Thyroid gland (tissue), 4 donors: ENCODE measurements around the gene RBP7. TPM values are rescaled to one million over a fixed set of nuclear protein-coding genes. Genes with fewer than 3 reads are reported as not detected.

ENCODE experiments used
- DNase-seq, 2 donors: peaks; one replicate each; pipeline ENCODE4 v3.0.0-alpha.2; 2019
- H3K27ac ChIP-seq, 3 donors: fragments of 200-600 bp; sonication (generic); 1 replicate in 2 of 3; 2 replicates in 1 of 3; pipeline ENCODE4 v1.5.1; 2016 to 2019; ENCODE audit warnings: mild to moderate bottlenecking in 1 of 3, moderate library complexity in 1 of 3
- H3K27me3 ChIP-seq: fragments of 200-600 bp; sonication (generic); one replicate; pipeline ENCODE4 v1.5.1; 2019
- H3K36me3 ChIP-seq, 2 donors: fragments of 200-600 bp; sonication (generic); one replicate each; pipeline ENCODE4 v1.5.1; 2016 to 2019
- H3K4me1 ChIP-seq, 2 donors: fragments of 200-600 bp; sonication (generic); one replicate each; pipeline ENCODE4 v1.5.1; 2017 to 2019
- H3K4me3 ChIP-seq, 3 donors: fragments of 200-600 bp; sonication (generic); replicated peaks in 1 of 3; 1 replicate in 2 of 3; 2 replicates in 1 of 3; pipeline ENCODE4 v1.5.1; 2016; ENCODE audit warnings: mild to moderate bottlenecking in 1 of 3
- H3K9me3 ChIP-seq: fragments of 200-600 bp; sonication (generic); one replicate; pipeline ENCODE4 v1.5.1; 2017
- POLR2A ChIP-seq, 2 donors: fragments of 450-650 bp; IDR thresholded peaks; one replicate each; pipeline ENCODE4 v1.6.1; 2017; ENCODE audit warnings: antibody characterized with exemption in 2 of 2, mild to moderate bottlenecking in 2 of 2, moderate library complexity in 1 of 2
- WGBS, 2 donors: methylation state at CpG; one replicate each; pipeline ENCODE4 v1.1.5; 2017; 5-methylcytosine and 5-hydroxymethylcytosine counted together
- intact Hi-C: fragments of 100-400 bp; cut with DNase I; formaldehyde crosslinking; loops from one replicate; pipeline ENCODE4 v1.15.1; 2023
- microRNA-seq: library from miRNA; unstranded; fragments of <30 nt; microRNA quantifications from one replicate; pipeline ENCODE4, GENCODE V29; 2016
- small RNA-seq: library from RNA; depleted of rRNA; stranded (forward); fragments of <200 nt; gene quantifications from one replicate; pipeline ENCODE3, GENCODE V24; 2016
- total RNA-seq, 4 donors: library from RNA; depleted of rRNA; stranded (reverse); fragments of >200 nt; gene quantifications; one replicate each; pipeline ENCODE4 v1.2.3, GENCODE V29; 2016
- TF ChIP-seq, protein P1 (sequence below), 6 experiments: fragments of 200-600 bp in 3 of 6; fragments of 450-650 bp in 3 of 6; sonication (generic) in 3 of 6; IDR thresholded peaks; one replicate each; pipeline ENCODE4 v1.5.1; 2016 to 2019; ENCODE audit warnings: antibody characterized with exemption in 6 of 6, mild to moderate bottlenecking in 2 of 6, inconsistent platforms in 1 of 6, moderate library complexity in 1 of 6

Gene RBP7
- total RNA-seq, 4 donors from 2014 or later = 7.2 to 39.8 (median 32.8) TPM

DNA sequence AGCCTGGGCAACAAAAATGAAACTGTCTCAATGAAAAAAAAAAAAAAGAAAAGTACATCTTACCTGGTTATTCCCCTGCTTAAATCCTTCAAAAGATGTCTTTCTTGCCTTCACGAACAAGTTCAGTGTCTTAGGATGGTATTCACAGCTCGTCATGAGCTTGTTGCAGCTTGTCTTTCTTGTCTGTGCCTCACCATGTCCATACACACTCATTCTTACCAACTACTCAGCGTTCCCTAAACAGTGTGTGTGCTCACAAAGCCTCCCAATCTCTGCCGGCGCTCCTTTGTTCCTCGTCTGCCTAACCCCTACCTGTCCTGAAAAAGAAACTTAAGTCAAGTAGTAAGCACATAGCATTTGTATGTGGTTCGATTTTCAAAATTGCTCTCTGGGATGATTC lies 66.8 kb downstream of the RBP7 start:
- peaks cover 0 to 38% of the 10 kb centered on the region in 2 donors for H3K4me1 ChIP-seq

DNA sequence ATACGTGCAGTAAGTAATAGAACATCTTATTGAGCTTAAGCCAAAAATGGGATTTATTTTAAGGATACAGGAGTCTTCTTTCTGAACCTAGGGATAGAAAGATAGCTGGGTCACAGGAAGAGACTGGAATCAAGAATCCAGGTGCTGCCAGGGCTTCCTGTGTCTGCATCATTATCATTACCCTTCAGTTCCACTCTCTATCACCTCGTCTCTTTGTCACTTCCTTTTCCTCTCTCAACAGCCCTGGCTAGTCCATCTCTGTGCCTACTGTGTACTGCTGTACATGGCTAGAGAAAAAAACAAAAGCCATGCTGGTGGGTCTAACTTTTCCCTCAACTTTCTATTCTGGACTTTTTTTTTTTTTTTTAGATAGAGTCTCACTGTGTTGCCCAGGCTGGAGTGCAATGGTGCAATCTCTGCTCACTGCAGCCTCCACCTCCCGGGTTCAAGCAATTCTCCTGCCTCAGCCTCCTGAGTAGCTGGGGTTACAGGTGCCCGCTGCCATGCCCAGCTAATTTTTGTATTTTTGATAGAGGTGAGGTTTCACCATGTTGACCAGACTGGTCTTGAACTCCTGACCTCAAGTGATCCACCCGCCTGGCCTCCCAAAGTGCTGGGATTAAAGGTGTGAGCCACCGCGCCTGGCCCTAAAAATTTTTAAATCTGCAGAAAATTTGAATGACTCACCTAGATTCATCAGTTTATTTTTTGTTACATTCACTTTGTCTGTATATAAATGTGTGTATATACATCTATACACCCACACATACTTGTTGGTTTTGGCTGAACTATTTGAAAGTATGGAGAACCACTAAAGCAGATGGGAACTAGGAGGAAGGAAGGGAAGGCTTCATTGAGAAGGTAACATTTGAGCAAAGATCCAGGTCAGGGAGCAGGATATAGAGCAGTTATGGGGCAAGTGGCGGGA lies 67.7 kb downstream of the RBP7 start:
- H3K27ac ChIP-seq = no peak overlapping the region
- 91 to 94% methylated on average over 8 of the region's 8 CpGs for WGBS, 2 donors

More for the DNA sequence above, 66.8 kb downstream of the RBP7 start:
- no peak overlapping the region for H3K4me3 ChIP-seq
- no peaks in the 10 kb centered on the region for H3K36me3 ChIP-seq
- no peaks in the 10 kb centered on the region for H3K9me3 ChIP-seq
- no peaks in the 10 kb centered on the region for H3K27me3 ChIP-seq
- no peak for DNase-seq
- intact Hi-C loops = no loop called here
- WGBS, 2 donors = 87 to 90% methylated on average over 7 of the region's 7 CpGs
- TF ChIP-seq, protein P1, sequence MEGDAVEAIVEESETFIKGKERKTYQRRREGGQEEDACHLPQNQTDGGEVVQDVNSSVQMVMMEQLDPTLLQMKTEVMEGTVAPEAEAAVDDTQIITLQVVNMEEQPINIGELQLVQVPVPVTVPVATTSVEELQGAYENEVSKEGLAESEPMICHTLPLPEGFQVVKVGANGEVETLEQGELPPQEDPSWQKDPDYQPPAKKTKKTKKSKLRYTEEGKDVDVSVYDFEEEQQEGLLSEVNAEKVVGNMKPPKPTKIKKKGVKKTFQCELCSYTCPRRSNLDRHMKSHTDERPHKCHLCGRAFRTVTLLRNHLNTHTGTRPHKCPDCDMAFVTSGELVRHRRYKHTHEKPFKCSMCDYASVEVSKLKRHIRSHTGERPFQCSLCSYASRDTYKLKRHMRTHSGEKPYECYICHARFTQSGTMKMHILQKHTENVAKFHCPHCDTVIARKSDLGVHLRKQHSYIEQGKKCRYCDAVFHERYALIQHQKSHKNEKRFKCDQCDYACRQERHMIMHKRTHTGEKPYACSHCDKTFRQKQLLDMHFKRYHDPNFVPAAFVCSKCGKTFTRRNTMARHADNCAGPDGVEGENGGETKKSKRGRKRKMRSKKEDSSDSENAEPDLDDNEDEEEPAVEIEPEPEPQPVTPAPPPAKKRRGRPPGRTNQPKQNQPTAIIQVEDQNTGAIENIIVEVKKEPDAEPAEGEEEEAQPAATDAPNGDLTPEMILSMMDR (IDR thresholded peaks at IDR 0.05) = no peak
- TF ChIP-seq POLR2A (IDR thresholded peaks at IDR 0.05) = no peak
- H3K27ac ChIP-seq = no peak overlapping the region

DNA sequence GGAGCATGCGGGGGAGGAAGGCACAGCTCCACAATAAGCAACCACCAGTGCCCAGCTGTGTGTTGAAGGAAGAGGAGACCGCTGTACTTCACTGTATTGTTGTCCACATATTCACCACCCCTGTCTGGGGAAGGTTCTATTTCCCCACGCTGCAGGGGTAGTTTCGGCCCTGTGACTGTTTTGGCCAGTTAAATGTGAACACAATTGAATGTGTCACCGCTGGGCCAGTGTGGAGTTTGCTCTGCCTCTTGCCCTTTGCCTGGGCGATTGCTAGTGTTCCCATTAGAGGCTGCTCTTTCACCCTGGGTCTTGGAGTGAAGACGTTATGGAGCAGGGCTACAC lies 68.3 kb downstream of the RBP7 start:
- peaks cover 0 to 28% of the 10 kb centered on the region in 2 donors for H3K4me1 ChIP-seq

More for the DNA sequence above, 67.7 kb downstream of the RBP7 start:
- H3K4me3 ChIP-seq = no peak overlapping the region
- intact Hi-C loops = no loop called here
- no peaks in the 10 kb centered on the region for H3K9me3 ChIP-seq
- no peaks in the 10 kb centered on the region for H3K36me3 ChIP-seq
- peaks cover 0 to 30% of the 10 kb centered on the region in 2 donors for H3K4me1 ChIP-seq
- DNase-seq = no peak
- TF ChIP-seq POLR2A (IDR thresholded peaks at IDR 0.05) = no peak
- TF ChIP-seq, protein P1 (IDR thresholded peaks at IDR 0.05) = no peak
- H3K27me3 ChIP-seq = no peaks in the 10 kb centered on the region

More for the DNA sequence above, 68.3 kb downstream of the RBP7 start:
- WGBS, 2 donors = 78 to 89% methylated on average over 7 of the region's 7 CpGs
- H3K9me3 ChIP-seq = no peaks in the 10 kb centered on the region
- intact Hi-C loops = no loop called here
- no peaks in the 10 kb centered on the region for H3K36me3 ChIP-seq
- H3K27me3 ChIP-seq = no peaks in the 10 kb centered on the region
- H3K27ac ChIP-seq = no peak overlapping the region
- DNase-seq = no peak
- TF ChIP-seq, protein P1 (IDR thresholded peaks at IDR 0.05) = no peak
- no peak for TF ChIP-seq POLR2A (IDR thresholded peaks at IDR 0.05)
- H3K4me3 ChIP-seq = no peak overlapping the region

Small RNA genes within 50 kb of the gene (microRNA-seq; reads per million reads assigned to microRNA genes)
- 2.6 reads per million for gene MIR5697

Small RNA genes within 50 kb of the gene (small RNA-seq; reads per million reads assigned to genes)
- not detected for gene MIR5697

Other genes starting within 250 kb of the RBP7 start
- 10 to 100 TPM; 59.5 to 85.0 (median 81.5) TPM for gene CLSTN1, start 173.3 kb upstream of the RBP7 start, total RNA-seq
- 10 to 100 TPM; 58.0 to 99.3 (median 75.2) TPM for gene CTNNBIP1, start 87.0 kb upstream of the RBP7 start, total RNA-seq
- gene LZIC, start 53.8 kb upstream of the RBP7 start, total RNA-seq = 10 to 100 TPM; 23.0 to 42.7 (median 34.1) TPM
- gene NMNAT1, start 53.8 kb upstream of the RBP7 start, total RNA-seq = 10 to 100 TPM; 10.7 to 18.4 (median 14.7) TPM
- gene UBE4B, start 35.7 kb downstream of the RBP7 start, total RNA-seq = 10 to 100 TPM; 64.0 to 89.0 (median 71.0) TPM
- 10 to 100 TPM; 51.7 to 70.5 (median 53.5) TPM for gene KIF1B, start 213.3 kb downstream of the RBP7 start, total RNA-seq